Urothelium cell line (cell line): ENCODE data around the gene BDKRB1.

ENCODE experiments used
- DNase-seq: peaks from one replicate; pipeline ENCODE4 v3.0.0; 2011; ENCODE audit warnings: low spot score, mixed read lengths
- FAIRE-seq: peaks from 2 replicates; lab custom pipeline; 2011; peaks lifted over from hg19 to GRCh38; lab: Jason Lieb, UNC

The BDKRB1 gene

DNA sequence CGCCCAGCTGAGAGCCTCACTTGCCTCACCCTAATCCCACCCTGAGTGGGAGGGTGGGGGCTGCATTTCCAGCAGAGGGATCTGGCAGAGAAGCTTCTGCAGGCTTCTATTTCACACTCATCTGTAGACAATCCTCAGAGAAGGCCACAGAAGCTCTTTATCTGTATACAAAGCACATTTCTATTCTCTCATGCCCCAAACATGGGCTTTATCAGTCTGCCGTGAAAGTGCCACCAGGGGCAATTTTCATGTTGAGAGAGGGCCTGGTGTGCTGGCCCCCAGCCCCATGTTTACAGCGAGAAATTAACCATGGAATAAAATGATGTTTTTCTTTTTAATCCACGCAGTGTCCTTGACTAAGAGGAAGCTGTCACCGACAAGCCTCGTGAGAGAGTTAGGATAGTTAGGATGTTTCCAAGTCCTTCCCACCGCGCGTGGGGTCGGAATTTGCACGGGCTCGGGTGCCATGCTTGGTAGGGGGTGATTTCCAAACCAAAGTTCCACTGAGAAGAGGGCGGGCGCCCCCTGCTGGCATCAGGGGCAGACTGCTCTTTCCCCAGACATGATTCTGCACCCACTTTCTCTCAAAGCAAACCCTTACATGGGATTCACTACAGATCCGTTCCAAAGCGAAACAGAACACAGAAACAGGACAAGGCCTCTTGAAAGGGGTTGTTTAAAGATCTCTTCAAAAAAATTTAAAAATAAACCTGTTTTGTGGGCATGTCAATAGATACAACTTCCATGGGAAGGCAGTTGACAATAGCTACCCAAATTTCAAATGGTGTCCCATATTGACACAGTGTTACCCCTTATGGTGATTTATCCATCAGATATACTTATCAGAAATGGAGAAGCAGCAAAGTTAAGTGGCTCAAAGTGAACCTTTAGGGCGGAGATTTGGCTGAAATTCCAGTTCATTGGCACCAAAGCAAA is 19.4 kb downstream of the BDKRB1 start:
- FAIRE-seq = no peak
- DNase-seq = peak; percentile 56

DNA sequence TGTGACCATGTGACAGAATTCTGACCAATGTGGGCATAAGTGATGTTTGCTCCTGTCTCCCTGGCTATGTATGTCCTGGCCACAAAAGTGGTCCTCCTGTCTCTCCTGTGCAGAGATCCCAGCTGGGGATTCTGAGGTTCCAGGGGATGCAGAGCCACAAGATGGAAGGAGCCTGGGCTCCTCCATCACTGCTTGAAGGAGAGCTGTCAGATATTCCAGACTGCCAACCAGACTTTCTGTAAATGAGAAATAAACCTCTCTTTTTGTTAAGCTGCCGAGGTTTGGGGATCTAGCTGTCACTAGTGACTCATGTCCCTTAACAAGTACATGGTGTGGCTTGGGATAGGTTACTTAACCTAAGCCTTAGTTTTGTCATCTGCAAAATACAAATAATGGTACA is 21.9 kb downstream of the BDKRB1 start:
- no peak for FAIRE-seq
- no peak for DNase-seq

DNA sequence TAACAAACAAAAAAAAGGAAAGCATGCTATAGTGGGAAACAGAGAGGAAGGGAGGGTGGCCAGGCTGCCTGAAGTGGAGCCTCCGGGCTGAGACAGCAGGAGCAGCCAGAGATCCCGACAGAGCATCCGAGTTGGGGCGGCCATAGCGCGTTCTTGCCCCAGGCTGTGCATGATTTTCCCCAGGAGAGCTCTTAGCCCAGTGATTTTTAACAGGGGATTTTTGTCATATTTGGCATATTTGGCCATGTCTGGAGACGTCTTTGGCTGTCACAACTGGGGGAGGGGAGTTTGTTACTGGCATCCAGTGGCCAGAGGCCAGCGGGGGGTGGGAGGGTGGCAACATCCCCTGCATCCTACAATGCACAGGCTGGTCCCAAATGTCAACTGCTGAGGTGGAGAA is 23.6 kb downstream of the BDKRB1 start:
- no peak for FAIRE-seq
- no peak for DNase-seq

DNA sequence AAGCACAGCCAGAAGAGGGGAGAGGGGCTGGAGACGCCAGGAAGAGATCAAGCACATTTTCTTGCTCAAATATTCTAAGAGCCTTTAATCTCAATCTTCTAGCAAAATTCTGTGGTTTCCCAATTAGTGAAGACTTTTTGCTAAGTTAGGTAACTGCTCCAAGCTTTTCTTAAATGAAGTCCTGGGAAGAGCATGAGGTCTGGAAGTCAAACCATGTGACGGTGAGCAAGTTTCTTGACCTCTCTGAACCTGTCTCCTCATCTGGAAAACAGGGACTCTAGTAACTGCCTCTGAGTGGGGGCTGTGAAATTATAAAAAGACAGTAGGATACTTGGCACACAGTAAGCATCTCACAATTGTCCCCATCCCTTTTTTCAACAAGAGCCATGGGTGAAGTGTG is 24.1 kb downstream of the BDKRB1 start:
- DNase-seq = no peak
- no peak for FAIRE-seq

DNA sequence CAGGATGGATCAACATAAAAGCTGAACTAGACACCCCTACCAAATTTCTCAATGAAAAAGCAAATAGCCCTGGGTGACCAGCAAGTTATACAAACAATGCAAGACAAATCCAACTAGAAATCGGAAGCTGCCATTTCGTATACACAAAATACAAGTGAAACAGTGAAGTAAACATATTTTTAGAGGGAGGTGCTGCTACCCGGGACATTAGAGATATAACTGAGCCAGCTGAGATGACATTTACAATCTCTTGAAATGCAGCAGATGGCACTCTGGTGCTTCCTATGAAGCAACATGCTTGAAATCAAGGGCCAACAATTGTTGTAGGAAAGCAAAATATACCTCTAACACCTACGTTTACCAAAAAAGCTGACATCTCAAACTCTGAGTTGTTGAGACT is 25.5 kb downstream of the BDKRB1 start:
- no peak for FAIRE-seq

DNA sequence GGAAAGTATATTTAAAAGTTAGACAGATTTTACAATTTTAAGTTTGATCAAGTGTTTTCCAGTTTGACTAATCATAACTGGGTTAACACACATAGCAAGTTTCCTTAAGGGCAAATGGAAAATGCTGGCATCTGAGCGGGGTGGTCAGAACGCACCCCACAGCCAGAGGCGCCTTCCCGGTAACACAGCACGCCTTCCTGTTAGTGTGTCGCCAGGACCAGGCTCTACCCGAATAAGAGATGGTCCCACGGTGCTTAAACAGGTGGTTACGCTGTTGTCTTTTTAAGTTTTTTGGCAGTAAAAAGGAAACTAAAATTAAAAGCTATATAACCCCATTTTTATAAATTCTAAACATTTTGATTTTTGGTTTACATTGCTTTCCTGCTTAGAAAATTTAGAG is 28.0 kb downstream of the BDKRB1 start:
- DNase-seq (no peak), FAIRE-seq (no peak)

More for the DNA sequence above, 25.5 kb downstream of the BDKRB1 start:
- no peak for DNase-seq

DNA sequence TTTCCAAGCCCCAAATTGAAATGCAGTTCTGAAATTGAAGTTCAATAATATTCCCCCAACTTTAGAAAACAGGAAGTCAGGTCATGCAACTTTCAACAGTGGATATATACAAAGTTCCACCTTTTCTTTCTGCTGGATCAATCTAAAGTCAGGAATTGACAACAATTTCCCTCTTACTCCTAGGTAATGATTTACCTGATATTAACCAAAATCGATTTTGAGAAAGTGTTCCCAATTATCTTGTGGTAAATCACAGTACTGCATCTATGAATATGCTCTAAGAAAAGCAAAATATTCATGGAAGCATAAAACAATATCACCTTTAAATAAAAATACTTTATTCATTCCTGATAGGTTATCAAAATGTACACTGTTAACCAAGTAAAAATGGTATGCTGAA is 28.4 kb downstream of the BDKRB1 start:
- FAIRE-seq (no peak), DNase-seq (no peak)

DNA sequence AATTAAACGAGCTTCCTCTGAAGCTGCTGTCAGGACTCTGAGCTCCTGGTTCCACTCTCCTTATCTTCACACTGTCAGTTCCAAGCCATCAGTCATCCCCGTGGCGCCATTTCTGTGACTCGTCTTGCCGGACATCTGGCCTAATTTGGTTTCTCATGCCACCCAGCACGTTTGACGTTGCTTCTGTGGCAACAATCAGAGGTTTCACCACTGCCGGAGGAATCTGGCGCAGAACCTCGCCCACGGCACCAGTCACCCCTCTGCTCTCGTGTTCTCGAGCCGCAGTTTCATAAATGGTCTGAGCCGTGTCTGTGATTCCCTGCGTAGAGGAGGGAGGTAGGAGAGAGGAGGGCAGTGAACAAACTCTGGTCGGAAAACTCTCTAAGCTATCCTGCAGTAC is 29.7 kb downstream of the BDKRB1 start:
- FAIRE-seq = no peak
- no peak for DNase-seq

DNA sequence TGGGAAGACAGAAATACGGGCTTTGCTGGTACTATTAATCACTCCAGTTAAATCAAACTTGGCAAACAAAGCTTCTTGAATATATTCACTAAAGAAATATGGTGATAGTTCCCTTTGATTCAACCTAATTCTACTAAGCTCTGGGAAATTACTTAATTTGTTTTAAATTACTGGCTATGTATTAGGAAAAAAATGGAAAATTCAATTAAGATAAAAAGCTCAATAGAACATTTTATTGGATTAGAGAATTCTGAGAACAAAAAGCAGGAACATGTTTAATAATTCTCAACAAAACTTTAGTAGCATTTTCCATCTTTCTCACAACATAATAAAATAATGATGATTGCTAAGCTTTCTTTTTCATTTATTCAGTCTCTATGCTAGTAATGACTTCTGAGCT is 30.2 kb downstream of the BDKRB1 start:
- DNase-seq (no peak), FAIRE-seq (no peak)

DNA sequence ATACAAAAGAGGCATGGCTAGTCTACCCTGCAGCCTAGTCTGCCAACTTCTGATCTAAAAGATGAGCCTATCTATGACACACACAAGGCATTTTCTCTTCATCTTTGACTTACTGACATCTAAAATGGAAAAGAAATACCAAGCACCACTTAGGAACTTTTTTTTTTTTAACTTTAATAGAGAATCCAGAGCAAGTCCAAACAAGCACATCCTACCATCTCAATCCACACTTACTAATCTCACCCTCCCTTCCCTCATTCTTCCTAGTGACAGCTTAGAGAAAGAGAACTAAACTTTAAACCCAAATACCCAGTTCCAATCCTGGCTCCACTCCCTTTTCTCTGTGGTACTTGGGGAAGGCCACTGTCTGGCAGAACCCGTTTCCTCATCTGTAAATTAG is 31.8 kb downstream of the BDKRB1 start:
- FAIRE-seq = no peak
- no peak for DNase-seq

DNA sequence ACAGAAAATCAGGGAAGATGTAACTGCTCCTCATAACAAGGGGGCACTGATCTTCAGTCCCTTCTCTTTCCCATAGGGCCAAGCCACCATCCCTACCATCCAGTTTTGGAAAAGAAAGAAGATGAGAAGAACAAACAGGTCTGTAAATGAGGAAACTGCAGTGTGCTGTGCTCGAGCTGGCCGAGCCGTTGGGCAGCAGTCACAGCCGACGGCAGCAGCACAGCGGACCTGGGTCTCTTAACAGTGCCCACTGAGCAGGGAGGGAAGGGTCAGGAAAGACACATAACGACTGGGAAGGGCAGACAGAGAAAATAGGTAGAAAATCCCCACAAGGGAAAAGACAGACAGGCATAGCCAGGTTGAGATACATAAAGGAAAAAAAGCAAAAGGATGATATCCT is 38.2 kb downstream of the BDKRB1 start:
- DNase-seq (no peak), FAIRE-seq (no peak)

DNA sequence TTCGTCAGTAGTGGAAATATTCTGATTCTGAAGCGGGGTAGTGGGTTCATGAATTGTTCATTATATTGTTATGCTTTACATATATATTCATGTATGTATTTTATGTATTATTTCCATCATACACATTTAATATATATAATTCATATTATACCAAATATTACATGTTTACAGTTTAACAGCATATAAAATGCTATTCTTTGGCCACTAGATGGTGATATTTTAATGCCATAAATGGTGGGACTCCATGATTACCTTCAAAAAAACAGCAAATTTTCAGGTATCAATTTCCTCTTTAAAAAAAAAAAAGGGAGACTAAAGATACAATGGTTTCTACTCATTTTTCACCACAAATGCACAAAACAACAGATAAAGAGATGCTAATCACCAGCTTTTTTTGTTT is 41.0 kb downstream of the BDKRB1 start:
- DNase-seq = no peak
- FAIRE-seq = no peak

DNA sequence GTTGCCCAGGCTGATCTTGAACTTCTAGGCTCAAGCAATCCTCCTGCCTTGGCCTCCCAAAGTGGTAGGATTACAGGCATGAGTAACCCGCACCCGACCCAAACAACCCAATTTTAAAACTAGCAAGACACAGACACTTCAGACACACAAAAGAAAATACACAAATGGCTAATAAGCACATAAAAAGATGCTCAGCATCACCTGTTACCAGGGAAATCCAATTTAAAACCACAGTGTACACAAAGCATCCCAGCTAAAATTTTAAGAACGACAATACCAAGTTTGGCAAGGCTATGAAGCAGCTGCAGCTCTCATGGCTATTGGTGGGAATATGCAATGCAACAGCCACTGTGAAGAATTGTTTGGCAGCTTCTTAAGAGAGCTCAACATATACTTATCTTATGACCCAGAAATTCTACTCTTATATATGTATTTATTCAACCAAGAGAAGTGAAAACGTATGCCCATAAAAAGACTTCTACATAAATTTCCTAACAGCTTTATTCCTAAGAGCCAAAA is 42.0 kb downstream of the BDKRB1 start:
- FAIRE-seq (no peak), DNase-seq (no peak)

DNA sequence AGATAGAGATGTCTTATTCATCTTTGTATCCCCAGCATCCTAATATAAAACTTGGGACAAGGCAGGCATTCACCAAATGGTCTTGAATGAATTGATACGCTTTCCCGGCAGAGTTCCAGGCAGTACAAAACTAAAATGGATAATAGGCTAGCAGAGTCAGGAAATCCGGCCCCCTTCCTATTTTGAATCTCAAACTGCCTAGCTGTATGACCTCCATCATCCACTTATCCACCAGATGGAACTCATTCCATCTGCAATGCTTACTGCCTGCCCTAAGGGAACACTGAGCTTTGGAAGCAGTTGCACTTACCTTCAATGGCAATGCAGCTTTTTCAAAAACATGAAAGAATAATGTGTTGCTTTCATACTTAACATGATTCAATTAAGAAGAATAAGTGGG is 43.4 kb downstream of the BDKRB1 start:
- no peak for FAIRE-seq
- DNase-seq = no peak

DNA sequence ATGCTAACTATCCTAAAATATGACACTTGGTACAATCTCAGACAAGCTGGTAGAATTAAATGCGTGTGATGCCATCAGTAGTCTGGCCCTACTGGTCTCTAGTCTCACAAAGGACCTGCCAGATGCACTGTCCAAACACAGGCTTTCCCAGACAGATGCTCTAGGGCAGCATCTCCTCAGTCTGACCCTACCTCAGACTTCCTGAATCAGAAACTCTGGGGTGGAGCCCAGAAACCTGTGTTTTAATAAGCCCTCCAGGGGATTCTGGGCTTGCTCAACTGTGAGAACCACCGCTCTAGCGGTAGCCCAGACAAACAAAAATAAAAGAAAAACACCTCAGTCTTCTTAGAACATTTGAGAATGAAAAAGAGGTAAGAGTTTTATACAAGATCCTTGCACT is 48.0 kb downstream of the BDKRB1 start:
- FAIRE-seq (no peak), DNase-seq (no peak)

DNA sequence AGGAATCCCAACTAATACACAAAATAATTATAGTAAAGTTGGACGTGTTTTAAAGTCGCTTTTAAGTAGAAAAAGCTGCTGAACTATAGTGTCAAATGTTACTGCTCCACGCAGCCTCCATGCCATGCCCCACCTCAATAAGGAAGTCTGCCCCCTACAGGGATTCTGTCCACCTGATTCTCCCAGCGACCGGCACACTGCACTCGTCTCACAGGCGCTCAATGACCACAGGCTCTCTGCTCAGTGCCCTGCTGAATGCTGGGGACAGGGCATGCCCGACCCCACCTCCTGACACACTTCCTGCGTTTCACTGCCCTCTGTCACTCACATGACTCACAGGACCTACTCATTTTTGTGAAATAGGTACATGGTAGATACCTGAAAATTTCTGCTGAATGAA is 48.9 kb downstream of the BDKRB1 start:
- no peak for FAIRE-seq

DNA sequence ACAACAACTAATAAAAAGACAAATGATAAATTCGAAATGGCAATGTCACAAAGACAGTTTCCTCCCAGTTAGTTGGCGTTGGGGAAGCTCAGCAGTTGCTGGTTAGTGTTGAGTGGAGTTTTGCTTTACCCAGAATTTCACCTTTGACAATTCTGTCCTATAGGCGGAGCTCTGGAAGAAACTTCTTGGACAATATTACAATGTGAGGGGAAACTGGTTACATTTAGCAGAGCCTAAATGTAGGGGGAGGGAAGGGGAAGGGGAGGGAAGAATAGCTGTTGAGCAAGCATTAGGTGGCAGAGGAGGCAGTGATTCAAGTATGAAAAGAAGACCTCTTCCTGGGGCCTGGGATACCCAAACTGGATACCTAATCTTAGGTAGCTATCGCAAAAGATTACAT is 51.4 kb downstream of the BDKRB1 start:
- FAIRE-seq (no peak), DNase-seq (no peak)

More for the DNA sequence above, 48.9 kb downstream of the BDKRB1 start:
- peak; percentile 2 for DNase-seq

DNA sequence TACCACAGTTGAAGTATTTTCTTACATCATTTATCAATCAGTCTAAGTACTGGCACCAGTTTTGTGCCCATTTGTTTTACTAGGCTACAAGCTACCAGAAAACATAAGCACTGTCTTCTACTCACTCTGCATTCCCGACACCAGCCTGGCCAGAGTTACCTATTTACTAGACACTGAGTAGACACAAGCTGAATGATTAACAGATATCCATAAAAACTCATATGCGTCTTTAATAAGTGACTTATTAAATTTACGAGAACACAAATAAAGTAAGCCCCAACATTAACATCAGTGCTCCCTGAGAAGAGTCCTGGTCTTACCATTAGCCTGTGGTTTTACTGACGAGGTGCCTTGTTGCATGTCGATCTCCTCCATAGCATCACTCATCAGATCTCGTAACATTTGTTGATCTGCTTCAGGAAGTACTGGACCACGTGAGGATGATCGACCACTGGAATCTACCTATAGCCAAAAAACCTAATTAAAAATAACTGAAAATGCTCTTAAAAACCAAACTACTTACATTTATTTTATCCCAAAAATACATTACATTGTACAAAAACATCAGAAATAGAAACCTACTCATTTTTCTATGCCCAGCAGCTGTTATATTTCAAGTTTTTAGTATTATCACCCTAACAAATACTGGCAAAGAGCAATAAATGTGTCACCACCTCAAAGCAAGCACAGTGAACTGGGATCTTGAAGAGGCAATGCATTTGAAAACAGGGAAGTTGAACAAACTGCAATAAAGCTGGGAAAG is 53.3 kb downstream of the BDKRB1 start:
- DNase-seq (no peak), FAIRE-seq (no peak)

DNA sequence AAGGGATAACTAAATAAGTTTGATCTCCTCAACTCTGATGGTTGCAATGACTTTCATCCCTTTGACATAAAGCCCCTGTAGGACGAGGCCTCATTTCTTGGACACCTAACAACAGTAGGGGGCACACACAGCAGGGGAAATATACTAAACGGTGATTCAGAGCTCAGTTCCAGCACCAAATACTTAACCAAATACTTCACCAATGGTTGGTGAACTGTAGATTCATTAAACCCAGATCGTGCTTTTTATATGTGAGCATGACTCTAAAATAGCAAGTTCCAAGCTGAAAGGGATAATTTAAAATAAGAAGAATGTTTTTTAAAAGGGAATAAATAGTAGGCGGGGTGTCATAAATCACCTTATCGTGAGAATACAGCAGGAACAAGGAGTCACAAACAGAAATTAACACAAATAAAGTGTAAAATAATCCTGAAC is 53.9 kb downstream of the BDKRB1 start:
- DNase-seq (no peak), FAIRE-seq (no peak)

DNA sequence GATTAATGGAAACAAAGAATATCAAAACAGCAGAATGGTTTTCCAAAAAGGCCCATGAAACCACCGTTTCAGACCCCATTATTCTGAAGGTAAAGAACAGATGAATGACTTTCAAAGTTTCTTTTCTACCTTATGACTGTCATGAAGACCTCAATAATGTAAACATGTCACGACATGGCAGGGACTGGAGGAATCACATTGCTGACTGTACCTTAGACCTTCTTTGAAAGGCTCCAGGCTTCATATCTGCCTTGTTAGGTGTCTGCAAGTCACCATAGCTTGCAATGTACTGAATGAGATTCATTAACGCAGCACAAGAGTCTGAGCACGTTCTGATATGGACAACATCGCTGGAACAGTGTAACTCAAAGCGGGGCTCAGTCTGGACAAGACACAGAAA is 54.9 kb downstream of the BDKRB1 start:
- DNase-seq (no peak), FAIRE-seq (no peak)
